GM13976 (cell line): Measurements from ENCODE around the gene SMTNL2.
"Not testable (repeated sequence)": the region's sequence is repeated elsewhere in the genome, so short reads cannot be mapped to it uniquely, and the experiment has no call there.

ENCODE experiments used
- DNase-seq: peaks from one replicate; pipeline ENCODE4 v3.0.0; 2012; ENCODE audit warnings: low spot score
- CTCF ChIP-seq: IDR thresholded peaks from 2 replicates; pipeline ENCODE4 v1.5.1; 2012; ENCODE audit warnings: borderline replicate concordance, mild to moderate bottlenecking; ENCODE audit not compliant: insufficient read depth; ENCODE audit errors: extremely low read depth, missing control alignments, control extremely low read depth
- in situ Hi-C: fragments of 300-500 bp; cut with MboI; formaldehyde crosslinking; loops from one replicate; pipeline ENCODE4 v1.12.0; 2022; ENCODE audit warnings: low sequenced_read_pairs, mixed read lengths, inconsistent platforms; ENCODE audit not compliant: unreplicated experiment

The SMTNL2 gene

GRCh38 chr17:4632581-4632920 lies 48.2 kb downstream of the SMTNL2 start:
- no peak for DNase-seq
- in situ Hi-C loops = no loop called here
- TF ChIP-seq CTCF = no peak

DNA sequence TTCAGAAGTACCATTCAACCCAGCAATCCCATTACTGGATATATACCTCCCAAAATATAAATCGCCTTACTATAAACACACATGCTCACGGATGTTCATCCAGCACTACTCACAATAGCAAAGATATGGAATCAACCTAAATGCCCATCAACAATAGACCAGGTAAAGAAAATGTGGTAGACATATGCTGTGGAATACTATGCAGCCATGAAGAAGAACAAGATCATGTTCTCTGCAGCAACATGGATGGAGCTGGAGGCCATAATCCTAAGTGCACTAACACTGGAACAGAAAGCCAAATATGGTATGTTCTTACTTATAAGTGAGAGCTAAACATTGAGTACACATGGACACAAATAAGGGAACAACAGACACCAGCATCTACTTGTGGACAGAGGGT lies 49.3 kb downstream of the SMTNL2 start:
- DNase-seq = no peak
- in situ Hi-C loops = no loop called here
- TF ChIP-seq CTCF = no peak

- DNase-seq = no peak
- in situ Hi-C loops = no loop called here
- no peak for TF ChIP-seq CTCF
Measured at GRCh38 chr17:4634976-4635375, 50.6 kb downstream of the SMTNL2 start.

DNA sequence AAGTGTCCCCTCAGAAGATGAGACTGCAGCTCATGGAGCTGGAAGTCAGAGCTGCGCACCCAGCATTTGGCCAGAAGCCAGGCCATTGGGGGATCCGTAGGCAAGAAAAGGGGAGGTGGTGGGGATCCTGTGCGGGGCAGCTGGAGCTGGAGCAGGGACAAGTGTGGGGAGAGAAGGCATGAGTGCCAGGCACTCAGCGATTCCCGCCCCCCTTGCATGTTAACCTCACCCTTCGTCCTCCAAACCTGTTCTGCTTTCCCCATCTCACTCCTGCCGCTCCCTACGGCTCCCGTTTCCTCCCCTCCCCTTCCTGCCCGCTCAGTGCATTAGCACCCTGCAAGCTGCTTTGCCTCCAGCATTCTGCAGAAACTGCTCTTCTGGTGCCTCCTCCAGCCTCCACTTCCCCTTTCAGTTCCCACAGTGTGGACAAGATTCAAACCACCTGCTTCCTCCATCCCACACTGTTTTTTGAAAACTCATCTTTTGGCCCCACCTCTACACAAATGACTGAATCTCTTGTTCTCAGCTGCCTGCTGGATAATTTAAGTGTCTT lies 51.6 kb downstream of the SMTNL2 start:
- peak; percentile 70 for DNase-seq
- in situ Hi-C loops = no loop called here
- no peak for TF ChIP-seq CTCF

DNA sequence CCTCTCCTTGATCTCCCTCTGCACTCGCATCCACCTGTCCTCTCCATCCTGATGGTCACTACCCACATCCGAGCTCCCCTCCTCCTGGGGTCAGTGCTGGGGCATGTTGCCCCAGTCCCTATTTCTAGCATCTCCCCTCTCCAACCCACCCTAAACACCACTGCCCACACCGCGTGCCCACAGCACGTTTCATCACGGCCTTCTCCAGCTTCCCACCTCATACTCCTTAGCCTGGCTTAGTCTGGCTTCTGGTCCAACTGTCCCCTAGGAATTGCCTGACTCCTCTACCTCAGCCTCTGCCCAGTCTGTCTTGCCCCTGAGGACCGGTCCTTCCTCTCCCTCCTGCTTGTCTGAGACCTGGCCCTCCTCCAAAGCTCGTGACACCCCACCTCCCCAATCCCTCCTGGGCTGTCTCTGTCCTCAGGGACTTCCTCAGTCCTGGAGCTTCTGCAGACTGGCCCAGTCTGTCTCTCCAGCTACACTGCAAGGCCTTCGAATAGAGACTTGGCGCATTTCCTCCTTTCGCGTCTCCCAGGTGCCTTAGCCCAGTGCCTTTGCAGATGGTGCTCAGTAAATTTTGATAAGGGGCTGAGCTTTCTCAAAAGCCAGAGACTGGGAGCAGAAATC lies 52.3 kb downstream of the SMTNL2 start:
- in situ Hi-C loops = no loop called here
- DNase-seq = no peak
- no peak for TF ChIP-seq CTCF

DNA sequence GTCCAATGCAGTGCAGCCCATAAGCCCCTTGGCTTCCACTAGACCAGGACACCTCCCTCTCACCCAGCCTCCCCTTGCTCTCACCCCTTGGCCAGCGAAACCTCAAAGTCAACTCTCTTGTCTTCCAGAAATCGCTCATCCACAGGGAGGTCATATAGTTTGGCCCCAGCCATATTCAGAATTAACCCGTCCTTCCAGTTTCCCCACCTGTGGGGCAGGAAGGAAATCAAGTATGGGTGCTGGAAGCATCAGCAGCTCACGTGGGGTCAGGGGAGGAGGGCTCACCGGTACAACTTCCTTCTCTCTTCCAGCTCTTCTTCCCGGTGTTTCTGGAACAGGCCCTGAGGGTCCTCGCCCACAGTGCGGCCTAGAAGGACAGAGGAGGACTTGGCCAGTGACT lies 54.4 kb downstream of the SMTNL2 start:
- DNase-seq, in situ Hi-C loops: not testable (repeated sequence)

DNA sequence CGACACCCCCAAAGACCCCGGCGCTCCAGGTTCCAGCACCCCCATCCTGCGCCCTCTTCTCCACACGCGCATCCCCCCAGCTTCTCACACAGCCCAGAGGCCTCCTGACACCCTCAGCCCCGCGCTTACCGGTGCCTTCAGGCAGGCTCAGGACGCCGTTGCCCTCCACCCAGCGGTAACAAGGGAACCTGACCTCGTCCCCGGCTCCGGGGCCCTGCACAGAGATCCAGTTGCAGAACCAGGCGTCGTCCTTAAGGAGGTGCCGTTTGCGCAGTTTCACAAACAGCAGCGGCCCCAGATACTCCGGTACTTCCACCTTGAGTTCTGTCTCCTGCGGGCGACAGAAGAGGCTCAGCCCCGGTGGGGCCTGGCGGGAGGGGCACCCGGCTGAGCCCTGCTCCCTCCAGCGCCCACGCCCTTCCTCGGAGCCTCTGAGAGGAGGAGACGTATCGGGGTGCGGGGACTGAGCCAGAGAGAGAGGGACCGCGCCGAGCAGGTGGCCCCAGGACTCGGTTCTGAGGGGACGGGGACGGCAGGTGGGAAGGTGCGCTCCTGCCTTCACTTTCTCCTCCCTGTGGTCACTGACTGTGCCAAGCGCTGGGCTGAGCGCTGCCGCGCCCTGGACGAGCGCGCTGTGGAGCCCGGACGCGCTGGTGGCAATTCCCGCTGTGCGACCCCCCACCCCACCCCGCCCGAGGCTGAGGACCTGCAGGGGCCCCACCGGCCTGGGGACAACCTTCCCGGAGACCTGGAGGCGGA lies 55.2 kb downstream of the SMTNL2 start:
- in situ Hi-C loops = not testable (repeated sequence)
- DNase-seq = peak; percentile 56

GRCh38 chr17:4640569-4641188 lies 56.4 kb downstream of the SMTNL2 start:
- DNase-seq, in situ Hi-C loops: not testable (repeated sequence)
